DND-41 (cell line): ENCODE data around the gene NARF.

Experiments used
- EZH2 ChIP-seq: IDR thresholded peaks from 3 replicates; pipeline ENCODE4 v1.6.1; 2012; ENCODE audit warnings: borderline replicate concordance, low read depth, mild to moderate bottlenecking, moderate library complexity, low read length, inconsistent platforms; ENCODE audit not compliant: severe bottlenecking
- TF ChIP-seq, protein P1 (sequence below): IDR thresholded peaks from 2 replicates; pipeline ENCODE4 v1.5.1; 2012; ENCODE audit warnings: borderline replicate concordance, low read length, moderate library complexity, mild to moderate bottlenecking; ENCODE audit not compliant: poor library complexity, severe bottlenecking; ENCODE audit errors: extremely low read depth

DNA sequence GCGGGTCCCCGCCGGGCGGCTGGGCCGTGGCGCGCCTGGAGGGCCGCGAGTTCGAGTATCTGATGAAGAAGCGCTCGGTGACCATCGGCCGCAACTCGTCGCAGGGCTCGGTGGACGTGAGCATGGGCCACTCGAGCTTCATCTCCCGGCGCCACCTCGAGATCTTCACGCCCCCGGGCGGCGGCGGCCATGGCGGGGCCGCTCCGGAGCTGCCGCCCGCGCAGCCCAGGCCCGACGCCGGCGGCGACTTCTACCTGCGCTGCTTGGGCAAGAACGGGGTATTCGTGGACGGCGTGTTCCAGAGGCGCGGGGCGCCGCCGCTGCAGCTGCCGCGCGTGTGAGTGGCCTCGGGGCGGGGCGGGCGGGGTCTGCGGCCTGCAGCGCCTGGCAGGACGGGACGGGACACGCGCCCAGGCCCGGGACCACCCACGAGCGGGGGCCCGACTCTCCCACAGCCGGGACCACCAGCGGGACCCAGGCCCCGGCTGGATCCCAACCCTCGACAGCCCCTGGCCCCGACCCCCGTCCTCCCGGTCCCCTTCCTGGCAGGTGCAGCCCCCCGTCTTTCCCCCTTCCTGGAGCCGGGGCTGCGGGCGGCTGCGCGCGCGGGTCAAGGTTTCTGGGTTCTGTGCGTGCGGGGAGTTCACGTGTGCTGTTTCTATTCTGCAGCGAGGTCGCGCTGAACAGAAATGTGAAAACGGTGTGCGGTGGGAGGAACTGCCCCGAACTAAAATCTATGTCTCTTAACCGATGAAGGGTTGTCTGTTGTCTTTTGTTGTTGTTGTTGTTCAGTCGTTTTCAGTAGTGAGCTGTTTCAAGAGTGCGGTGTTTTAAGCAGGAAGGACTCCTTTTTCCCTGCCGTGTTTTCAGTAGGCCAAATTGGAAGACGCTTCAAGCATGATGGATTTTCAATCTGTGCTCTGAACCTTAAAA, 61.7 kb downstream of the NARF start:
- TF ChIP-seq, protein P1, sequence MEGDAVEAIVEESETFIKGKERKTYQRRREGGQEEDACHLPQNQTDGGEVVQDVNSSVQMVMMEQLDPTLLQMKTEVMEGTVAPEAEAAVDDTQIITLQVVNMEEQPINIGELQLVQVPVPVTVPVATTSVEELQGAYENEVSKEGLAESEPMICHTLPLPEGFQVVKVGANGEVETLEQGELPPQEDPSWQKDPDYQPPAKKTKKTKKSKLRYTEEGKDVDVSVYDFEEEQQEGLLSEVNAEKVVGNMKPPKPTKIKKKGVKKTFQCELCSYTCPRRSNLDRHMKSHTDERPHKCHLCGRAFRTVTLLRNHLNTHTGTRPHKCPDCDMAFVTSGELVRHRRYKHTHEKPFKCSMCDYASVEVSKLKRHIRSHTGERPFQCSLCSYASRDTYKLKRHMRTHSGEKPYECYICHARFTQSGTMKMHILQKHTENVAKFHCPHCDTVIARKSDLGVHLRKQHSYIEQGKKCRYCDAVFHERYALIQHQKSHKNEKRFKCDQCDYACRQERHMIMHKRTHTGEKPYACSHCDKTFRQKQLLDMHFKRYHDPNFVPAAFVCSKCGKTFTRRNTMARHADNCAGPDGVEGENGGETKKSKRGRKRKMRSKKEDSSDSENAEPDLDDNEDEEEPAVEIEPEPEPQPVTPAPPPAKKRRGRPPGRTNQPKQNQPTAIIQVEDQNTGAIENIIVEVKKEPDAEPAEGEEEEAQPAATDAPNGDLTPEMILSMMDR = no peak
- no peak for TF ChIP-seq EZH2
